PFSK-1 (cell line): ENCODE measurements around the gene CS.

Experiments
- REST ChIP-seq, 2 experiments: IDR thresholded peaks; 2 replicates each; pipeline versions ENCODE4 v1.6.1 to v1.8.0; 2011 to 2012; ENCODE audit warnings: low read depth in 2 of 2, low read length in 2 of 2, control low read depth in 1 of 2, inconsistent platforms in 1 of 2, mild to moderate bottlenecking in 1 of 2, moderate library complexity in 1 of 2; ENCODE audit not compliant: insufficient read depth in 1 of 2
- TAF1 ChIP-seq: IDR thresholded peaks from 2 replicates; pipeline ENCODE4 v1.6.1; 2012; ENCODE audit warnings: low read length, control low read depth, borderline replicate concordance; ENCODE audit not compliant: insufficient read depth

- no peak for TF ChIP-seq REST (IDR thresholded peaks at IDR 0.05; ENCODE audit: insufficient read depth in 1 of 2, low read depth in 2 of 2, low read length in 2 of 2)
- TF ChIP-seq TAF1, result no peak
Measured at GRCh38 chr12:56304276-56304675, 4.1 kb upstream of the CS start.
